BJ (cell line): ENCODE measurements around the gene SUSD6. TPM values are rescaled to one million over a fixed set of nuclear protein-coding genes. Genes with fewer than 3 reads are reported as not detected.

ENCODE experiments used
- CTCF ChIA-PET: fragments of 350-600 bp; formaldehyde crosslinking; extraction: SDS; loops from one replicate; lab custom pipeline; 2021; ENCODE audit warnings: antibody characterized with exemption, inconsistent platforms; lab: Yijun Ruan, JAX
- POLR2A ChIA-PET: fragments of 300-600 bp; sonication (Branson Sonifier 250); formaldehyde crosslinking; extraction: SDS; loops from one replicate; lab custom pipeline; 2021; ENCODE audit warnings: antibody characterized with exemption; lab: Charles Lee
- DNase-seq: peaks from one replicate; pipeline ENCODE4 v3.0.0-alpha.2; 2011; ENCODE audit warnings: low read depth
- H3K27me3 ChIP-seq: 2 replicates; pipeline ENCODE4 v1.6.0; 2011; ENCODE audit warnings: low read length; ENCODE audit not compliant: control insufficient read depth, insufficient read depth
- H3K36me3 ChIP-seq: 2 replicates; pipeline ENCODE4 v1.5.1; 2011; ENCODE audit warnings: low read length; ENCODE audit not compliant: control insufficient read depth, insufficient read depth
- H3K4me3 ChIP-seq: 2 replicates; pipeline ENCODE4 v1.5.1; 2011; ENCODE audit warnings: low read depth, mild to moderate bottlenecking, control low read depth, low read length
- CTCF ChIP-seq: IDR thresholded peaks from 2 replicates; pipeline ENCODE4 v1.5.1; 2011; ENCODE audit warnings: low read depth, mild to moderate bottlenecking, control low read depth, inconsistent platforms, low read length, moderate library complexity; ENCODE audit not compliant: insufficient read depth
- polyA plus RNA-seq: library from polyadenylated mRNA; depleted of rRNA; stranded (reverse); fragments of >200 nt; gene quantifications from 2 replicates; pipeline ENCODE4 v1.2.3, GENCODE V29; 2011

Gene SUSD6
- polyA plus RNA-seq, 1 experiment: 20.3 TPM

DNA sequence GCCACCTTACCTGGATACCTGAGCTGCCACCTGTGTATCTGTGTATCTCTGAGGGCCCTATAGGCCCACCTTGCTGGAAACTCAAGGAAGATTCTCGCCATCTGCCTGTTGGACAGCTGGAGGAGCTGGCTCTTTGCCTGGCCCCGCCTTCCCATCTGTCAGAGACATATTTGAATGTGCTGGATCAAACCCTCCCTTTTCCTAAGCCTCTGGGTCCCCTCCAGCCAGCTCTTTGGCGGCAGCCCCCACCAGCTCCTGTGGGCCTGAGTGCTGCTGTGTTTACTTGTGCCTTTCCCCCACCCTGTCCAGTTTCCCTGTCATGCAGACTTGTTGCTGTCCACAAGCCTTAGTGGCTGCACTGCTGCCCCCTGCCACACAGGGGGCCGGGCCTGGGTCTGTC, 99.7 kb downstream of the SUSD6 start:
- no peak for TF ChIP-seq CTCF
- ChIA-PET CTCF (interaction anchor here (1.7 to 2.2 kb wide), 2 partner anchors 16 to 77 kb away, joined by 3 to 9 read pairs; no protein-coding TSS in a partner anchor), POLR2A (no interaction called here)
- Histone ChIP-seq H3K4me3 (no peak overlapping the region), H3K36me3 (peaks cover 16% of the 10 kb centered on the region), H3K27me3 (no peaks in the 10 kb centered on the region)
- no peak for DNase-seq

DNA sequence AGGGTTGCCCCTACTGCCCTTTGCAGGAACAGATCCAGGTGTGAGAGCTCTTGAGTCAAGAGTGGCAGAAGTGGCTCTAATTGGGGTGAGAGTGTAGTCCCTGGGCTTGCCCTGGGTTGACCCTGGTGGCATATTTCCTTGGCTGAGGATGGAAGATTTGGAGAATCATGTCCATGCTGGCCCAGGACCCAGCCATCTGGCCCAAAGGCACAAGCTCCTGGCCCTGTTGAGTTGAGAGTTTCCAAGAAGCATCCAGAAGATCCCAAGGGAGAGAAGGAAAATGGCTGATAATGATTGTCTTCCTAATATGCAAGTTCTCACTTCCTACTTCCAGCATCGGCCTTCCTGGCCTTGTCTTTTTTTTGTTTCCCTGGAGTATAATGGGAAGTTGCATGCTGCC, 100.1 kb downstream of the SUSD6 start:
- CTCF ChIA-PET: no interaction called here
- Histone ChIP-seq H3K27me3 (no peaks in the 10 kb centered on the region), H3K36me3 (peaks cover 16% of the 10 kb centered on the region), H3K4me3 (no peak overlapping the region)
- POLR2A ChIA-PET: no interaction called here
- TF ChIP-seq CTCF: no peak
- no peak for DNase-seq

- TF ChIP-seq CTCF: no peak
- peaks cover 16% of the 10 kb centered on the region for H3K36me3 ChIP-seq
- ChIA-PET POLR2A (no interaction called here), CTCF (interaction anchor here (0.9 kb wide), 1 partner anchor 15 kb away, joined by 4 read pairs; no protein-coding TSS in a partner anchor)
- no peak overlapping the region for H3K4me3 ChIP-seq
- DNase-seq: no peak
- no peaks in the 10 kb centered on the region for H3K27me3 ChIP-seq
Observed at GRCh38 chr14:69711881-69712560, 100.6 kb downstream of the SUSD6 start.

DNA sequence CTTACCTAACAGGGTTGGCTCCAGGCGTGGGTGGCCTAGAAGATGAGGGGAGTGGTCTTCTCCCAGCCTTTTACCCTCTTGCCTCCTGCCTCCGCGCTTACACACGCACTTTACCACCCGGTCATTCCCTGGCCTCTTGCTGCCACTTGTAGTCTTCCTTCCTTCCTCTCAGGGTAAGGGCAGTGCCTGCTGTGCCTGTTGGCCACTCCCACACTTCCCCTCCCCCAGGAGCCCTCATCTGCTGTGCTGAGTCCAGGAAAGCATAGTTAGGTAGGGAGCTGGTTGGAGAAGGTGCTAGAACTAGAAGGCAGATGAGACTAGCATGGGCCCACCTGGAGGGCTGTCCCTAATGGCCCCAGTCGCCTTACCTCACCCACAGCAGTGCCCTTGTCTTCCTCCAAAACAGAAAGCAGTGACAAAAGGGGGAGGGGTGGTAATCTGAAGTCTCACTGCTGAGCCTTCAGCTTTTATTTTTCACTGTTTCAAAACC, 101.2 kb downstream of the SUSD6 start:
- CTCF ChIA-PET: interaction anchor here (0.9 kb wide), 1 partner anchor 14 kb away, joined by 4 read pairs; no protein-coding TSS in a partner anchor
- Histone ChIP-seq H3K36me3 (peaks cover 16% of the 10 kb centered on the region), H3K27me3 (no peaks in the 10 kb centered on the region), H3K4me3 (no peak overlapping the region)
- no peak for DNase-seq
- POLR2A ChIA-PET: no interaction called here
- TF ChIP-seq CTCF: no peak

DNA sequence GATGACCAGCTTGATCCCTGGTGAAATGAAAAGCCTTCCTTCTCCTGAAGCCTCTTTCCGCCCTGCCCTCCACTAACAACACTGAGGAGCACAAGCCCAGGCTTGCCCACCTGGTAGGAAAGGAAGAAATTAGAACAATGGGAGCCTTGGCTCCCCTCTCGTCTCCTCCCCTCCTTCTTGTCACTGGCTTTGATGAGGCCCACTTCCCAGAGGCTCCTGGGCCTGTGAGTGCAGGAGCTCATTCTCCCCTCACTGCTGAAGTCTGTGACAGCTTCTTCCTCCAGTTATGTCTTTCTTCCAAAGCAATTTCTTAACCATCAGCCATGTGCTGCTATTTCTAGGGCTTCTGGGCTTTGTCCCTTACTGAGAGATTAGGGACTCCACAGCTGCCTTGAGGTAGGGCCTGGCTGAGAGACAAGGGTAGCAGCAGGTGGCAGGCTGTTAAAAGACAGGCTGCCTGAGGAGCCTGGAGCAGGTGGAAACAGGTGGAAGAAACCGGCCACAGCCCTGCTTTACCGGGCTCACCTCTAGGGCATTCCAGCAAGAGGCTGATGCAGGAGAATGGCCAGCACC, 101.9 kb downstream of the SUSD6 start:
- CTCF ChIA-PET: interaction anchor here (0.9 kb wide), 1 partner anchor 14 kb away, joined by 4 read pairs; no protein-coding TSS in a partner anchor
- no peak for DNase-seq
- POLR2A ChIA-PET: no interaction called here
- H3K4me3 ChIP-seq: no peak overlapping the region
- peaks cover 16% of the 10 kb centered on the region for H3K36me3 ChIP-seq
- no peaks in the 10 kb centered on the region for H3K27me3 ChIP-seq
- no peak for TF ChIP-seq CTCF
